ENCODE results near the gene DDC. TPM values are rescaled to one million over a fixed set of nuclear protein-coding genes. Genes with fewer than 3 reads are reported as not detected.

The DDC gene
- total and polyA plus RNA-seq, 2 donors (not counting 1 experiment from before 2014, with no cell fraction given): not detected

DNA sequence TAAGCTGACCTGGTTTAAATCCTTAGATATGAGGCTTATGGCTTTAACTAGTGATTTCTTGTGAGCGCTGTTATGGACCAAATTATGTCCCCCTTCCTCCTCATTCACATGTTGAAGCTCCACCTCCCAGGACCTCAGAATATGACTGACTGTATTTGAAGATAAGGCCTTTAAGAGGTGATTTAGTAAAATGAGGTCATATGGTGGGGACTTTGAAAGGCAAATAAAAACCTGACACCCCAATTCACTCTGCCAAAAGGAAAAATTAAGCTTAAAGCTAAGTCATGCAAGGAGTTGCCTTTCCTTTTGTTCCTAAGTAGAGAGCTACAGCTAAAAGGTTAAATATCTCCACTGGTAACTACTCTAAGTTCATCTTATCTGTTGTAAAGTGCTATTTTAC, 78.7 kb downstream of the DDC start:
- CTCF ChIA-PET: no interaction called here
- no CpG with 5 or more reads among the region's 1 CpG for WGBS (ENCODE audit: insufficient coverage)
- no peaks in the 10 kb centered on the region for H4K20me1 ChIP-seq (ENCODE audit: control insufficient read depth, insufficient read depth, low read length, poor library complexity, severe bottlenecking)
- no peaks in the 10 kb centered on the region for H3K27me3 ChIP-seq (replicated peaks in 1 of 4; ENCODE audit: control extremely low read depth in 1 of 4, control insufficient read depth in 3 of 4, insufficient read depth in 4 of 4, low read length in 3 of 4)
- Mint-ChIP-seq H3K4me1 (no peaks in the 10 kb centered on the region), H3K9me3 (ENCODE audit: insufficient read depth) (no peaks in the 10 kb centered on the region), H3K27me3 (peaks cover 9% of the 10 kb centered on the region), H3K27ac (no peak overlapping the region), H3K4me3 (no peak overlapping the region)
- H3K9ac ChIP-seq (ENCODE audit: low read length): no peak overlapping the region
- no peak overlapping the region for H3K4me2 ChIP-seq (replicated peaks; ENCODE audit: low read depth, low read length, poor library complexity, severe bottlenecking)
- POLR2A ChIA-PET: no interaction called here
- no peak for TF ChIP-seq EZH2 (IDR thresholded peaks at IDR 0.05; ENCODE audit: borderline replicate concordance, insufficient read depth, low read depth, low read length, poor library complexity, severe bottlenecking)
- H3K4me1 ChIP-seq (ENCODE audit: control insufficient read depth in 2 of 2, insufficient read depth in 2 of 2, low read length in 2 of 2): no peaks in the 10 kb centered on the region
- H3K27ac ChIP-seq (ENCODE audit: low read length in 2 of 2): no peak overlapping the region
- H3K9me3 ChIP-seq (ENCODE audit: control extremely low read depth in 1 of 3, control insufficient read depth in 2 of 3, insufficient read depth in 1 of 3, low read length in 2 of 3): peaks cover 0 to 4% (median 0%) of the 10 kb centered on the region in 3 donors
- H2AFZ ChIP-seq (ENCODE audit: insufficient read depth, low read depth, low read length, poor library complexity, severe bottlenecking): no peak overlapping the region
- H3K79me2 ChIP-seq (ENCODE audit: control insufficient read depth, insufficient read depth, low read length): no peaks in the 10 kb centered on the region
- no peak for ATAC-seq (ENCODE audit: low read depth)
- no peak overlapping the region for H3K4me3 ChIP-seq (ENCODE audit: control extremely low read depth in 1 of 5, extremely low read depth in 1 of 5, insufficient read depth in 1 of 5, low read depth in 2 of 5, low read length in 4 of 5)
- DNase-seq: no peak
- intact Hi-C loops (cut with micrococcal nuclease): no loop called here
- no peaks in the 10 kb centered on the region for H3K36me3 ChIP-seq (replicated peaks in 1 of 2; ENCODE audit: control extremely low read depth in 1 of 2, control insufficient read depth in 1 of 2, extremely low read depth in 1 of 2, insufficient read depth in 2 of 2, low read length in 1 of 2)

DNA sequence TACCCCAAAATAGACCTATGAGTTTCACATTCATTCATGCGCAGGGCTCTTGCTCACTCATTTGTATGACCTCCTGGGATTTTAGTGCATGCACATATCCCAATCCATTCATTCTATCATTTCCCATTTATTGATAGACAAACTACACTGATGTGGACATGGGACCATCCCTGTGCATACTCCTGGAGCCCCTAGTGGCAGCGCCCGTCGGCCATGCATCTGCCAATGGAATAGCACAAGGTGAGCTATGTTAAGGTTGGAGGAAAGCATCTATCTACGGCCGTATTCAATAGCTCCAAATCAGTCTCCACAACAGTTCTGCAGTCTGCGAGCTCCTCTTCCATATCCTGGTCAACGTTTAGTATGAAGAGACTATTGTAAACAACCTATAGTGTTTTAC, 83.3 kb downstream of the DDC start:
- Mint-ChIP-seq H3K4me1 (no peaks in the 10 kb centered on the region), H3K27me3 (peaks cover 11% of the 10 kb centered on the region), H3K27ac (no peak overlapping the region), H3K4me3 (no peak overlapping the region), H3K9me3 (ENCODE audit: insufficient read depth) (no peaks in the 10 kb centered on the region)
- no peak overlapping the region for H3K9ac ChIP-seq (ENCODE audit: low read length)
- H3K36me3 ChIP-seq (replicated peaks in 1 of 2; ENCODE audit: control extremely low read depth in 1 of 2, control insufficient read depth in 1 of 2, extremely low read depth in 1 of 2, insufficient read depth in 2 of 2, low read length in 1 of 2): no peaks in the 10 kb centered on the region
- H3K4me3 ChIP-seq (ENCODE audit: control extremely low read depth in 1 of 5, extremely low read depth in 1 of 5, insufficient read depth in 1 of 5, low read depth in 2 of 5, low read length in 4 of 5): no peak overlapping the region
- WGBS (ENCODE audit: insufficient coverage): 100% methylated on average over 1 of the region's 8 CpGs
- intact Hi-C loops (cut with micrococcal nuclease): no loop called here
- H3K79me2 ChIP-seq (ENCODE audit: control insufficient read depth, insufficient read depth, low read length): no peaks in the 10 kb centered on the region
- H3K27me3 ChIP-seq (replicated peaks in 1 of 4; ENCODE audit: control extremely low read depth in 1 of 4, control insufficient read depth in 3 of 4, insufficient read depth in 4 of 4, low read length in 3 of 4): no peaks in the 10 kb centered on the region
- H3K4me2 ChIP-seq (replicated peaks; ENCODE audit: low read depth, low read length, poor library complexity, severe bottlenecking): no peak overlapping the region
- H3K9me3 ChIP-seq (ENCODE audit: control extremely low read depth in 1 of 3, control insufficient read depth in 2 of 3, insufficient read depth in 1 of 3, low read length in 2 of 3): no peaks in the 10 kb centered on the region
- no peak for ATAC-seq (ENCODE audit: low read depth)
- H3K4me1 ChIP-seq (ENCODE audit: control insufficient read depth in 2 of 2, insufficient read depth in 2 of 2, low read length in 2 of 2): no peaks in the 10 kb centered on the region
- H4K20me1 ChIP-seq (ENCODE audit: control insufficient read depth, insufficient read depth, low read length, poor library complexity, severe bottlenecking): no peaks in the 10 kb centered on the region
- TF ChIP-seq, protein P1, sequence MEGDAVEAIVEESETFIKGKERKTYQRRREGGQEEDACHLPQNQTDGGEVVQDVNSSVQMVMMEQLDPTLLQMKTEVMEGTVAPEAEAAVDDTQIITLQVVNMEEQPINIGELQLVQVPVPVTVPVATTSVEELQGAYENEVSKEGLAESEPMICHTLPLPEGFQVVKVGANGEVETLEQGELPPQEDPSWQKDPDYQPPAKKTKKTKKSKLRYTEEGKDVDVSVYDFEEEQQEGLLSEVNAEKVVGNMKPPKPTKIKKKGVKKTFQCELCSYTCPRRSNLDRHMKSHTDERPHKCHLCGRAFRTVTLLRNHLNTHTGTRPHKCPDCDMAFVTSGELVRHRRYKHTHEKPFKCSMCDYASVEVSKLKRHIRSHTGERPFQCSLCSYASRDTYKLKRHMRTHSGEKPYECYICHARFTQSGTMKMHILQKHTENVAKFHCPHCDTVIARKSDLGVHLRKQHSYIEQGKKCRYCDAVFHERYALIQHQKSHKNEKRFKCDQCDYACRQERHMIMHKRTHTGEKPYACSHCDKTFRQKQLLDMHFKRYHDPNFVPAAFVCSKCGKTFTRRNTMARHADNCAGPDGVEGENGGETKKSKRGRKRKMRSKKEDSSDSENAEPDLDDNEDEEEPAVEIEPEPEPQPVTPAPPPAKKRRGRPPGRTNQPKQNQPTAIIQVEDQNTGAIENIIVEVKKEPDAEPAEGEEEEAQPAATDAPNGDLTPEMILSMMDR (IDR thresholded peaks at IDR 0.05): no peak
- no peak for TF ChIP-seq EZH2 (IDR thresholded peaks at IDR 0.05; ENCODE audit: borderline replicate concordance, insufficient read depth, low read depth, low read length, poor library complexity, severe bottlenecking)
- H3K27ac ChIP-seq (ENCODE audit: low read length in 2 of 2): no peak overlapping the region
- no peak for DNase-seq
- ChIA-PET POLR2A (no interaction called here), CTCF (no interaction called here)
- no peak overlapping the region for H2AFZ ChIP-seq (ENCODE audit: insufficient read depth, low read depth, low read length, poor library complexity, severe bottlenecking)
